Dendritic cell treated with granulocyte-macrophage colony-stimulating factor and Interleukin-4, amounts not matched to agents 40 ng/mL and 50 ng/mL, for 4 days (primary cell): ENCODE measurements around the gene RNF207.

Experiments used
- H3K27ac Mint-ChIP-seq: one replicate; pipeline ENCODE4 v1.8.0; 2022; ENCODE audit warnings: mild to moderate bottlenecking, mixed read lengths
- H3K27me3 Mint-ChIP-seq: one replicate; pipeline ENCODE4 v1.8.0; 2022; ENCODE audit warnings: mild to moderate bottlenecking, mixed read lengths
- H3K36me3 Mint-ChIP-seq: one replicate; pipeline ENCODE4 v1.8.0; 2022; ENCODE audit warnings: low read depth, mixed read lengths
- H3K4me1 Mint-ChIP-seq: one replicate; pipeline ENCODE4 v1.8.0; 2022; ENCODE audit warnings: low read depth, mixed read lengths
- H3K4me3 Mint-ChIP-seq: one replicate; pipeline ENCODE4 v1.8.0; 2022; ENCODE audit warnings: mild to moderate bottlenecking, moderate library complexity, mixed read lengths
- H3K9me3 Mint-ChIP-seq: one replicate; pipeline ENCODE4 v1.8.0; 2022; ENCODE audit warnings: mixed read lengths
- intact Hi-C: fragments of 100-400 bp; cut with micrococcal nuclease; formaldehyde crosslinking; loops from one replicate; pipeline ENCODE4 v1.15.0; 2022

The RNF207 gene

DNA sequence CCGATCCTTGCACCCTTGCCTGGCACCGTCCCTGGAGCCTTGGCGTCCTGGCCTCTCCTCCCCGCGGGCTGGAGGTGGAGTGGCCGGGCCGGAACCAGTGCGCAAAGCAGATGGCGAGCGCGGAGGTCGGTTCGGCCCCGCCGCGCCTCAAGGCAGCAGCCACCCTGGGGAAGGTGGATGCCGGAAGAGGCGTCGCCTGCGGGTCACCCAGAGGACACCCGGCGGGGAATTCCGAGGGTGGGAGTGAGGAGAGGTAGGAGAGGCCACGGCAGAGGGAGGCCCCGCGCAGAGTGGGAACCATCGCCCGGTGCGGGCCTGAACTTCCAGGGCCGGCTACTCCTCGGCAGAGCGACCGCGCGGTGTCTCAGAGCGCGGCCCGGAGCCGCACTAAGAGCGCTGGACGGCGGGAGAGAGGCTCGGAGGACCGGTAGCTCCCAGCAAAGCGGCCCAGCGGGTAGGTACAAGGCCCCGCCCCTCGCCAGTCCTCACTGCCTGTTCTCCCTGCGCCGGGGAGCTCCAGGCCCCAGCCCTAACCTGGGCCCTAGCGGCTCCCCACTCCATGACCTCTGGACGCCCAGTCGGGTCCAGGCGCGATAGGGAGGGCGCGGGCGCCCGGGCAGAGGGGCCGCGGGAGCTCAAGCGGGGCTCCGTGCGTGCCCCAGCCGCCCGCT, at the start of gene RNF207:
RNF207 (plus strand) TSS at position 271 of the 671 bp plus-strand sequence. CDS start 417 bp downstream, outside the sequence.
- intact Hi-C loops, result loop anchor here (5.0 kb wide), 1 partner anchor 36 kb away; the partner anchor contains the start of gene HES3
- H3K27me3 Mint-ChIP-seq, result peaks cover 84% of the 10 kb centered on the region

GRCh38 chr1:6157132-6157527, 48.8 kb upstream of the RNF207 start:
- H3K4me1 Mint-ChIP-seq, result no peaks in the 10 kb centered on the region
- H3K36me3 Mint-ChIP-seq, result no peaks in the 10 kb centered on the region
- peaks cover 24% of the 10 kb centered on the region for H3K27me3 Mint-ChIP-seq
- no peaks in the 10 kb centered on the region for H3K9me3 Mint-ChIP-seq
- no peak overlapping the region for H3K27ac Mint-ChIP-seq
- no peak overlapping the region for H3K4me3 Mint-ChIP-seq
- intact Hi-C loops, result no loop called here

More for the DNA sequence above, at the start of gene RNF207:
- Mint-ChIP-seq H3K4me1 (peaks cover 29% of the 10 kb centered on the region), H3K27ac (no peak within 1 kb of the TSS), H3K9me3 (no peaks in the 10 kb centered on the region), H3K36me3 (no peaks in the 10 kb centered on the region), H3K4me3 (peak within 1 kb of the TSS; percentile 76)

GRCh38 chr1:6157528-6158174, 48.3 kb upstream of the RNF207 start:
- intact Hi-C loops, result no loop called here
- Mint-ChIP-seq H3K27me3 (peaks cover 29% of the 10 kb centered on the region), H3K27ac (no peak overlapping the region), H3K9me3 (no peaks in the 10 kb centered on the region), H3K36me3 (no peaks in the 10 kb centered on the region), H3K4me3 (no peak overlapping the region), H3K4me1 (no peaks in the 10 kb centered on the region)

- Mint-ChIP-seq H3K27me3 (peaks cover 31% of the 10 kb centered on the region), H3K27ac (no peak overlapping the region)
- intact Hi-C loops, result no loop called here
These were observed 47.7 kb upstream of the RNF207 start for GRCh38 chr1:6158181-6158580.

DNA sequence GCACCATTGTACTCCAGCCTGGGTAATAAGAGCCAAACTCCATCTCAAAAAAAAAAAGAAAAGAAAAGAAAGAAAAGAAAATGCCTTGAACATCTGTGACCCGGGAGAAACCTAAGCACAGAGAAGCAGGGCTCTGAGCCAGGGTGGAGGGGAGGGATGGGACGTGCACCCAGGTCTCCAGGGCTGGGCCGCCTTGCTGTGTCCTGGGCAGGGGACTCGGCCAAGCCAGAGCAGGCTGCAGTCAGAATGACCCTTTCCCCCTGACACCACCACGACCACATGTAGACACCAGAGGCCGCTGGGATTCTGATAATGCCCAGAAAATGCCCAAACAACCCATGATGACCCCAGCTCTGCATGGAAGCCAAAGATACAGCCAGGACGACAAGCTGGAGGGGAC, 43.6 kb upstream of the RNF207 start:
- peaks cover 35% of the 10 kb centered on the region for H3K27me3 Mint-ChIP-seq
- H3K9me3 Mint-ChIP-seq, result no peaks in the 10 kb centered on the region

More at GRCh38 chr1:6158181-6158580, 47.7 kb upstream of the RNF207 start:
- Mint-ChIP-seq H3K9me3 (no peaks in the 10 kb centered on the region), H3K4me1 (no peaks in the 10 kb centered on the region), H3K36me3 (no peaks in the 10 kb centered on the region), H3K4me3 (no peak overlapping the region)

GRCh38 chr1:6162773-6163172, 43.1 kb upstream of the RNF207 start:
- Mint-ChIP-seq H3K27me3 (peaks cover 35% of the 10 kb centered on the region), H3K9me3 (no peaks in the 10 kb centered on the region), H3K4me1 (no peaks in the 10 kb centered on the region), H3K27ac (no peak overlapping the region), H3K36me3 (no peaks in the 10 kb centered on the region), H3K4me3 (no peak overlapping the region)
- intact Hi-C loops, result no loop called here

More for the DNA sequence above, 43.6 kb upstream of the RNF207 start:
- no peak overlapping the region for H3K27ac Mint-ChIP-seq
- H3K4me1 Mint-ChIP-seq, result no peaks in the 10 kb centered on the region
- intact Hi-C loops, result no loop called here
- no peak overlapping the region for H3K4me3 Mint-ChIP-seq
- H3K36me3 Mint-ChIP-seq, result no peaks in the 10 kb centered on the region

DNA sequence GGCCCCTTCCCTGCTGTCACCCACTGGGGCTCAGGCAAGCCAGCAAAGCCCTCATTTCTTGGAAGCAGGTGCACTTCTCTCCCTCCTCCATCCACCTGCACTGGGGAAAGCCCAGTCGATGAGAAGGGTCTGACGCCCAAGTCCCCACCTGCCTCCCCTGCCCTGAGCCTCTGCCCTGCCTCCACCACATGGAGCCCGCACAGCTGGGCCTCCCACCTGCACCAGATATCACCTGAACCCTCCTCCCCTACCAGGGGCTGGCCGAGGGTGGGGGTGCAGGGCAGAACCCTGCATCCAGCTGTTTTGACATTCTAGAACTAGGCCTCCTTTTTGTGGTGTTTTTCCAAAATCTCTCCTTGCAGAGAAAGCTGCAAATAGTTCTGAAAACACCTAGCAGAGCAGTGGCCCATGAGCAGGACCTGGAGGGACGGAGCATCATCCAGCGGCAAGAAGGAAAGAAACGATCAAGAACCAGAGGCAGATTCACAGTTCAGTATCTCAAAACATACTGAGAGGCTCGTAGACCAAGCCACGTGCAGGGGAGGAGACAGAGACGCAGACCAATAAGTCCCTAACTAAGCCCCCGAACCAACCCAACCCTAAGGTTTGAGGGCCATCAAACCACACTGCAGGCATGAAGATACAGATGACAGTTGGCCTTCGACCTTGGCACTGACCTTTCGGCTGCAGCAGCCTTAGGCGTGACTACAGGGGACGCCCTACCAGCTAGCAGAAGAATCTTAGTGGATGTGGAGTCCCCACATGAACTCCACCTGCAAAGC, 42.5 kb upstream of the RNF207 start:
- intact Hi-C loops, result no loop called here
- H3K27me3 Mint-ChIP-seq, result peaks cover 36% of the 10 kb centered on the region
- H3K4me1 Mint-ChIP-seq, result no peaks in the 10 kb centered on the region
- no peaks in the 10 kb centered on the region for H3K36me3 Mint-ChIP-seq
- no peak overlapping the region for H3K4me3 Mint-ChIP-seq
- H3K9me3 Mint-ChIP-seq, result no peaks in the 10 kb centered on the region
- no peak overlapping the region for H3K27ac Mint-ChIP-seq

DNA sequence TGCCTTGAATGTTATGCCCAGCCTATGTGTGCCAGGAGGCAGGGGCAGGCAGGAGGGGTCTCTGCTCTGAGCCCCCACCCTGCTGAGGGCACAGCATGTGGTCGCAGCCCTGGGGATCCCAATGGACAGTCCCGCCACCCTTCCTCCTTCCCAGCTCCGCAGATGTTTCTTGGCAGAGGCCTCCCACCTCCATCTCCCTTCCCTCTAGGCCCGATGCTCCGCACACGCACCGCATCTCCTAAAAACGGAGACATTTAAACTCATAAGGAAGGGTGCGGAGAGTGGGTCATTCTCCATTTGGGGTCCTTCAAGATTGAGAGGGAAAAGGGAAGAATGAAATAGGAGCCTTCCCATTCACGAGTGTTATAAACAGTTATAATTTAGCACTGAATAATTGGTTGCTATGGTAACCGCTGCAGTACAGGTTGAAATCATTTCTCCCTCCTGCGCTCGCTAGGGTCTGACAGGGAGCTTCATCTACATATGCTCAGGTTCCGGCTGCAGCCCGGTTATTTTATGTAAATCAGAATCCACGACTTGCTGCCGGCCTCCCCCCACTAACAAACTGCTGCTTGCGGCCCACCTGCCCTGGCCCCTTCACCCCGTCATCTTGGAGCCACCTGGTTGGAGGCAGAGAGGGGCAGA, 41.8 kb upstream of the RNF207 start:
- H3K9me3 Mint-ChIP-seq, result no peaks in the 10 kb centered on the region
- no peak overlapping the region for H3K27ac Mint-ChIP-seq
- intact Hi-C loops, result no loop called here
- no peak overlapping the region for H3K4me3 Mint-ChIP-seq
- H3K4me1 Mint-ChIP-seq, result no peaks in the 10 kb centered on the region
- no peaks in the 10 kb centered on the region for H3K36me3 Mint-ChIP-seq
- H3K27me3 Mint-ChIP-seq, result peaks cover 36% of the 10 kb centered on the region

- intact Hi-C loops, result no loop called here
- H3K36me3 Mint-ChIP-seq, result no peaks in the 10 kb centered on the region
- no peak overlapping the region for H3K27ac Mint-ChIP-seq
- peaks cover 33% of the 10 kb centered on the region for H3K27me3 Mint-ChIP-seq
- no peaks in the 10 kb centered on the region for H3K4me1 Mint-ChIP-seq
- H3K9me3 Mint-ChIP-seq, result no peaks in the 10 kb centered on the region
- H3K4me3 Mint-ChIP-seq, result no peak overlapping the region
These were observed 40.9 kb upstream of the RNF207 start for GRCh38 chr1:6165027-6165426.

- Mint-ChIP-seq H3K36me3 (no peaks in the 10 kb centered on the region), H3K4me1 (no peaks in the 10 kb centered on the region), H3K4me3 (no peak overlapping the region), H3K9me3 (no peaks in the 10 kb centered on the region), H3K27ac (no peak overlapping the region), H3K27me3 (peaks cover 33% of the 10 kb centered on the region)
- intact Hi-C loops, result no loop called here
These were observed 40.4 kb upstream of the RNF207 start for GRCh38 chr1:6165441-6165985.

- Mint-ChIP-seq H3K4me3 (no peak overlapping the region), H3K27me3 (peaks cover 28% of the 10 kb centered on the region), H3K4me1 (peaks cover 2% of the 10 kb centered on the region), H3K9me3 (no peaks in the 10 kb centered on the region), H3K27ac (no peak overlapping the region), H3K36me3 (no peaks in the 10 kb centered on the region)
- intact Hi-C loops, result no loop called here
These were observed 39.7 kb upstream of the RNF207 start for GRCh38 chr1:6166221-6166620.

- no peak overlapping the region for H3K27ac Mint-ChIP-seq
- intact Hi-C loops, result no loop called here
- peaks cover 28% of the 10 kb centered on the region for H3K27me3 Mint-ChIP-seq
- no peaks in the 10 kb centered on the region for H3K9me3 Mint-ChIP-seq
- peaks cover 6% of the 10 kb centered on the region for H3K4me1 Mint-ChIP-seq
- no peaks in the 10 kb centered on the region for H3K36me3 Mint-ChIP-seq
- no peak overlapping the region for H3K4me3 Mint-ChIP-seq
These were observed 39.1 kb upstream of the RNF207 start for GRCh38 chr1:6166655-6167390.
